OCI-LY7 (cell line): Measurements from ENCODE around the gene ACSS3. TPM values are rescaled to one million over a fixed set of nuclear protein-coding genes. Genes with fewer than 3 reads are reported as not detected.

Source experiments
- BruUV-seq: library from RNA; stranded (reverse); fragments of 400-500 nt; replicated peaks from 2 replicates; lab custom pipeline; 2021; lab: Mats Ljungman, UMichigan
- CTCF ChIA-PET: fragments of 300-600 bp; sonication (Branson Sonifier 250); formaldehyde crosslinking; loops from one replicate; lab custom pipeline; 2022; ENCODE audit warnings: antibody characterized with exemption; ENCODE audit not compliant: unreplicated experiment; lab: Charles Lee
- POLR2A ChIA-PET: fragments of 300-600 bp; sonication (Branson Sonifier 250); formaldehyde crosslinking; loops from one replicate; lab custom pipeline; 2022; ENCODE audit warnings: antibody characterized with exemption; lab: Charles Lee
- DNase-seq: peaks from one replicate; pipeline ENCODE4 v3.0.0-alpha.2; 2015; ENCODE audit warnings: low spot score
- H2AFZ ChIP-seq: fragments of 200-600 bp; sonication (generic), shearing (Covaris generic); 2 replicates; pipeline ENCODE4 v1.6.1; 2014; ENCODE audit warnings: mild to moderate bottlenecking, antibody characterized with exemption, low read length, moderate library complexity
- H3K27ac ChIP-seq: fragments of 200-600 bp; sonication (generic); 2 replicates; pipeline ENCODE4 v1.5.1; 2014; ENCODE audit warnings: mixed run types, low read depth, mild to moderate bottlenecking, moderate library complexity, low read length, inconsistent platforms; ENCODE audit not compliant: poor library complexity, severe bottlenecking
- H3K36me3 ChIP-seq: fragments of 200-600 bp; sonication (generic); 2 replicates; pipeline ENCODE4 v1.6.1; 2014; ENCODE audit warnings: mild to moderate bottlenecking, antibody characterized with exemption, low read length, moderate library complexity, mixed read lengths; ENCODE audit not compliant: insufficient read depth
- H3K4me1 ChIP-seq: fragments of 200-600 bp; sonication (generic); 2 replicates; pipeline ENCODE4 v1.5.1; 2014; ENCODE audit warnings: mild to moderate bottlenecking, low read length; ENCODE audit not compliant: insufficient read depth, poor library complexity, severe bottlenecking
- H3K4me2 ChIP-seq: fragments of 200-600 bp; sonication (generic); 2 replicates; pipeline ENCODE4 v1.6.1; 2014; ENCODE audit warnings: mild to moderate bottlenecking, low read length
- H3K4me3 ChIP-seq: fragments of 200-600 bp; sonication (generic); 2 replicates; pipeline ENCODE4 v1.5.1; 2014; ENCODE audit warnings: mild to moderate bottlenecking, low read depth, low read length; ENCODE audit not compliant: poor library complexity, severe bottlenecking
- H3K79me2 ChIP-seq: fragments of 200-600 bp; sonication (generic); 2 replicates; pipeline ENCODE4 v1.6.1; 2016; ENCODE audit warnings: low read depth, mild to moderate bottlenecking, low read length, moderate library complexity, mixed read lengths; ENCODE audit not compliant: insufficient read depth
- H3K9me2 ChIP-seq: fragments of 200-600 bp; sonication (generic); 2 replicates; pipeline ENCODE4 v1.6.1; 2016; ENCODE audit warnings: mild to moderate bottlenecking, low read length, mixed read lengths; ENCODE audit not compliant: insufficient read depth
- H3K9me3 ChIP-seq: fragments of 200-600 bp; sonication (generic); 2 replicates; pipeline ENCODE4 v1.6.1; 2014; ENCODE audit warnings: mild to moderate bottlenecking, mixed run types, low read length, mixed read lengths
- H4K20me1 ChIP-seq: fragments of 200-600 bp; sonication (generic); 2 replicates; pipeline ENCODE4 v1.6.1; 2014; ENCODE audit warnings: mild to moderate bottlenecking, antibody characterized with exemption, low read length, moderate library complexity, mixed read lengths; ENCODE audit not compliant: insufficient read depth
- EZH2phosphoT487 ChIP-seq: fragments of 200-600 bp; sonication (generic); IDR thresholded peaks from 2 replicates; pipeline ENCODE4 v1.6.1; 2018; ENCODE audit warnings: low read depth, borderline replicate concordance, mild to moderate bottlenecking, mixed run types, antibody characterized with exemption, low read length, moderate library complexity, mixed read lengths
- intact Hi-C: fragments of 100-400 bp; cut with micrococcal nuclease; formaldehyde crosslinking; loops from one replicate; pipeline ENCODE4 v1.10.0; 2022; ENCODE audit not compliant: unreplicated experiment
- total RNA-seq, 2 experiments: library from RNA; depleted of rRNA in 1 of 2; stranded (reverse); fragments of >200 nt in 1 of 2; shearing (Covaris generic) in 1 of 2; gene quantifications; 2 replicates each; pipeline ENCODE4 v1.2.3, GENCODE V29; 2014 to 2022
- TF ChIP-seq, protein P1 (sequence below): fragments of 200-600 bp; sonication (generic); conservative IDR thresholded peaks from 2 replicates; pipeline ENCODE4 v1.5.1; 2014; ENCODE audit warnings: mild to moderate bottlenecking, antibody characterized with exemption, low read length, moderate library complexity, mixed read lengths

The ACSS3 gene
- total RNA-seq, 2 experiments from 2014 or later: not detected

DNA sequence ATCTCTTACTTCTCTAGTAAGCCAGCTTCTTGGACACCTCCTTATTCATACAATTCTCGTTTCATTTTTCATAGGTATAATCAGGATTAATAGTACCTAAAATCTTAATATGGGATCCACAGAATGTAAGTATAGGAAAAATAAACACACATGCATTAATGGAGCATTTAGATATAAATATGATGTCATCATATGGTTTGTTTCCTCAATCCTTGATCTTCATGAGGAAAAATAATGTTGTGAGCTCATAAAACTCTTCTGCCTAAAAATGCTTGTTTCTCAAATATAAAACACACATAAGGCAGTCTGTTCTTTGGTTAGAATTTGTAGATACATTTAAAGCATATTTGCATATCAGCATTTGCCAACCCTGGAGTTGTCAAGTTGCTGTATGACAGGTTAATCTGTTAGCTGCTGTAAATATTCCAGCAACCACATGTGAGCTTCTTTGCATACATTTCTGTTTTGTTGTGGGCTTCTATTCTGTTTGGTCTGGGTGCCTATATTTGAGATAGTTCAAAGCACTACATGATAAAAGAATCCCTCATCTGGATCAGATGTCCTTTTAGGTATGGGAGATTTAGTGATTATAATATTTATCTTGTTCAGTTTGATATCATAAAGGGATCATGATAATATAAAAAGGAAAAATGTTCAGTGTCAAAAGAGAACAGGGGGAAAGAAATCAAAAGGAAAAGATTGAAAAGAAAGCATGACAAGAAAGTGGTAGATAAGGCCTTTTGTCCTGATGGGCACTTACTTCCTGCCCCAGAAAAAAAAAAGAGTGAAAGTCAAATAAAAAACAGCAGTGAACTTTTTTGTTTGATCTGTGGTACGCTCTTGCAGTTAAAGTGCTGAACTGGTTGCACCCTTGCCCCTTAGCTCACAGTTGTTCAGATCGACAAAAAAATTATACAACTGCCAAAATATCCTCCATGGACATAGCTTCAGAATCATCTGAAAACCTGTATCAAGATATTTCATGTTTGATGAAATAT, 68.6 kb downstream of the ACSS3 start:
- no peaks in the 10 kb centered on the region for H4K20me1 ChIP-seq

DNA sequence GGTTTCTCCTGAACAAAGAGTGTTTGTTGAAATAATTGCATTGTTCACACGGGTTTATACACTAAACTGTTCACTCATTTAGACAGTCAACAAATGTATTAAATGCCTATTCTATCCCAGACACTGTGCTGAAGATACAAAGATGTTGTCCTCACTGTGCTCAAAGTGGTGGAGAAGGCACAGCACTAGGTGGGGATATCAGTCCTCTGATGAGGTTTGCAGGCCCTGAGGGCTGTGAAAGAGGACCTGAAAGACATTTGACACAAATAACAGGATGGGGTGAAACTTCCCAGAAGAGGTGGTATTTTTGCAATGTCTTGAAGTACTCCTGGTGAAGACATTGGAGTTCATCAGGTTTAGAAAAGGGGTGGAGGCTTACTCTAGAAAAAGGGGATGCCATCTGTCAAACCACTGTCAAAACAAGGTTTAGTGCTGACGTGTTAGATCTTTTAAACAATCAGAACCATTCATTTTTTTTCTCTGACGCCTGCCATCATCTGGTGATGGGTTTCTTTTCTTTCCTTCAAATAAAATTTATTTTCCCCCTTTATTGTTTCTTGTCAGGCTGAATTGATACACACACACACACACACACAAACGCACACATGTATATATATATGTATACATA, 69.5 kb downstream of the ACSS3 start:
- BruUV-seq: no TSS peak
- Histone ChIP-seq H3K4me1 (no peaks in the 10 kb centered on the region), H3K27ac (no peak overlapping the region), H3K4me2 (no peak overlapping the region), H3K9me2 (no peaks in the 10 kb centered on the region), H3K9me3 (no peaks in the 10 kb centered on the region), H2AFZ (no peak overlapping the region), H3K4me3 (no peak overlapping the region), H3K79me2 (no peaks in the 10 kb centered on the region), H4K20me1 (no peaks in the 10 kb centered on the region), H3K36me3 (no peaks in the 10 kb centered on the region)
- ChIA-PET CTCF (no interaction called here), POLR2A (no interaction called here)
- no peak for DNase-seq
- intact Hi-C loops: no loop called here
- TF ChIP-seq, protein P1, sequence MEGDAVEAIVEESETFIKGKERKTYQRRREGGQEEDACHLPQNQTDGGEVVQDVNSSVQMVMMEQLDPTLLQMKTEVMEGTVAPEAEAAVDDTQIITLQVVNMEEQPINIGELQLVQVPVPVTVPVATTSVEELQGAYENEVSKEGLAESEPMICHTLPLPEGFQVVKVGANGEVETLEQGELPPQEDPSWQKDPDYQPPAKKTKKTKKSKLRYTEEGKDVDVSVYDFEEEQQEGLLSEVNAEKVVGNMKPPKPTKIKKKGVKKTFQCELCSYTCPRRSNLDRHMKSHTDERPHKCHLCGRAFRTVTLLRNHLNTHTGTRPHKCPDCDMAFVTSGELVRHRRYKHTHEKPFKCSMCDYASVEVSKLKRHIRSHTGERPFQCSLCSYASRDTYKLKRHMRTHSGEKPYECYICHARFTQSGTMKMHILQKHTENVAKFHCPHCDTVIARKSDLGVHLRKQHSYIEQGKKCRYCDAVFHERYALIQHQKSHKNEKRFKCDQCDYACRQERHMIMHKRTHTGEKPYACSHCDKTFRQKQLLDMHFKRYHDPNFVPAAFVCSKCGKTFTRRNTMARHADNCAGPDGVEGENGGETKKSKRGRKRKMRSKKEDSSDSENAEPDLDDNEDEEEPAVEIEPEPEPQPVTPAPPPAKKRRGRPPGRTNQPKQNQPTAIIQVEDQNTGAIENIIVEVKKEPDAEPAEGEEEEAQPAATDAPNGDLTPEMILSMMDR: no peak
- no peak for TF ChIP-seq EZH2phosphoT487

More for the DNA sequence above, 68.6 kb downstream of the ACSS3 start:
- Histone ChIP-seq H3K9me2 (no peaks in the 10 kb centered on the region), H3K79me2 (no peaks in the 10 kb centered on the region), H3K36me3 (no peaks in the 10 kb centered on the region), H3K4me2 (no peak overlapping the region), H3K27ac (no peak overlapping the region), H3K9me3 (no peaks in the 10 kb centered on the region), H3K4me1 (no peaks in the 10 kb centered on the region), H3K4me3 (no peak overlapping the region), H2AFZ (no peak overlapping the region)
- BruUV-seq: no TSS peak
- POLR2A ChIA-PET: interaction anchor here (0.6 kb wide), 2 partner anchors 212 to 242 kb away, joined by 3 read pairs; no protein-coding TSS in a partner anchor
- TF ChIP-seq EZH2phosphoT487: no peak
- TF ChIP-seq, protein P1: no peak
- DNase-seq: no peak
- CTCF ChIA-PET: no interaction called here
- intact Hi-C loops: no loop called here
